ENCODE data around the gene PHOX2A.
"Not testable (repeated sequence)": the region's sequence is repeated elsewhere in the genome, so short reads cannot be mapped to it uniquely, and the experiment has no call there.

PHOX2A gene

GRCh38 chr11:72290741-72291140 is 46.8 kb upstream of the PHOX2A start:
- H3K9me3 ChIP-seq (ENCODE audit: insufficient read depth, low read depth, low read length); H3K4me3 ChIP-seq (ENCODE audit: low read length, poor library complexity, severe bottlenecking); H3K9ac ChIP-seq (ENCODE audit: low read depth, low read length, poor library complexity, severe bottlenecking); H2AFZ ChIP-seq (ENCODE audit: low read length); H3K9me2 ChIP-seq (replicated peaks; ENCODE audit: low read depth, low read length); H4K20me1 ChIP-seq (ENCODE audit: insufficient read depth, low read length, poor library complexity, severe bottlenecking); H3K79me2 ChIP-seq (ENCODE audit: insufficient read depth, low read length); H3F3A ChIP-seq (ENCODE audit: low read depth); H3K36me3 ChIP-seq (ENCODE audit: insufficient read depth, low read length); H3K4me1 ChIP-seq (ENCODE audit: insufficient read depth, low read length, poor library complexity, severe bottlenecking); H3K27me3 ChIP-seq (ENCODE audit: insufficient read depth, low read length, poor library complexity, severe bottlenecking); H3K4me2 ChIP-seq (ENCODE audit: low read depth, low read length, poor library complexity, severe bottlenecking): not testable (repeated sequence)
- TF ChIP-seq CTCF (conservative IDR thresholded peaks at IDR 0.05; ENCODE audit: low read length) = peak; percentile 65

GRCh38 chr11:72287293-72287692 is 43.3 kb upstream of the PHOX2A start:
- H3K4me3 ChIP-seq (ENCODE audit: low read length, poor library complexity, severe bottlenecking) = no peak overlapping the region
- no peaks in the 10 kb centered on the region for H3K9me3 ChIP-seq (ENCODE audit: insufficient read depth, low read depth, low read length)
- no peaks in the 10 kb centered on the region for H3K79me2 ChIP-seq (ENCODE audit: insufficient read depth, low read length)
- no peaks in the 10 kb centered on the region for H3K9me2 ChIP-seq (replicated peaks; ENCODE audit: low read depth, low read length)
- TF ChIP-seq CTCF (conservative IDR thresholded peaks at IDR 0.05; ENCODE audit: low read length) (no peak), EZH2phosphoT487 (IDR thresholded peaks at IDR 0.05; ENCODE audit: borderline replicate concordance) (no peak)
- H3F3A ChIP-seq (ENCODE audit: low read depth) = no peaks in the 10 kb centered on the region
- no peaks in the 10 kb centered on the region for H3K4me1 ChIP-seq (ENCODE audit: insufficient read depth, low read length, poor library complexity, severe bottlenecking)
- no peaks in the 10 kb centered on the region for H3K27me3 ChIP-seq (ENCODE audit: insufficient read depth, low read length, poor library complexity, severe bottlenecking)
- H4K20me1 ChIP-seq (ENCODE audit: insufficient read depth, low read length, poor library complexity, severe bottlenecking) = no peaks in the 10 kb centered on the region
- no peaks in the 10 kb centered on the region; the same call in 1 of the 2 replicates for H3K36me3 ChIP-seq (ENCODE audit: insufficient read depth, low read length)
- no peak overlapping the region for H2AFZ ChIP-seq (ENCODE audit: low read length)
- no peak overlapping the region for H3K4me2 ChIP-seq (ENCODE audit: low read depth, low read length, poor library complexity, severe bottlenecking)
- H3K9ac ChIP-seq (ENCODE audit: low read depth, low read length, poor library complexity, severe bottlenecking) = no peak overlapping the region

- H3K4me3 ChIP-seq (ENCODE audit: low read length, poor library complexity, severe bottlenecking) = no peak overlapping the region
- no peaks in the 10 kb centered on the region for H4K20me1 ChIP-seq (ENCODE audit: insufficient read depth, low read length, poor library complexity, severe bottlenecking)
- no peaks in the 10 kb centered on the region for H3K79me2 ChIP-seq (ENCODE audit: insufficient read depth, low read length)
- H3K27me3 ChIP-seq (ENCODE audit: insufficient read depth, low read length, poor library complexity, severe bottlenecking) = no peaks in the 10 kb centered on the region
- no peak for TF ChIP-seq EZH2phosphoT487 (IDR thresholded peaks at IDR 0.05; ENCODE audit: borderline replicate concordance)
- no peak for TF ChIP-seq CTCF (conservative IDR thresholded peaks at IDR 0.05; ENCODE audit: low read length)
- no peak overlapping the region for H2AFZ ChIP-seq (ENCODE audit: low read length)
- no peak overlapping the region for H3K9ac ChIP-seq (ENCODE audit: low read depth, low read length, poor library complexity, severe bottlenecking)
- H3K4me1 ChIP-seq (ENCODE audit: insufficient read depth, low read length, poor library complexity, severe bottlenecking) = no peaks in the 10 kb centered on the region
- no peaks in the 10 kb centered on the region for H3K9me3 ChIP-seq (ENCODE audit: insufficient read depth, low read depth, low read length)
- no peaks in the 10 kb centered on the region for H3K36me3 ChIP-seq (ENCODE audit: insufficient read depth, low read length)
- H3K9me2 ChIP-seq (replicated peaks; ENCODE audit: low read depth, low read length) = no peaks in the 10 kb centered on the region
- H3F3A ChIP-seq (ENCODE audit: low read depth) = no peaks in the 10 kb centered on the region
- no peak overlapping the region for H3K4me2 ChIP-seq (ENCODE audit: low read depth, low read length, poor library complexity, severe bottlenecking)
These were observed 40.0 kb upstream of the PHOX2A start for GRCh38 chr11:72283947-72284346.

Data from Loucy (cell line).